ENCODE data around the gene ATP6V0E1. TPM values are rescaled to one million over a fixed set of nuclear protein-coding genes. Genes with fewer than 3 reads are reported as not detected.
A peak's percentile ranks its signal among the peaks of the same experiment; 100 is the strongest.
"Not testable (repeated sequence)": the region's sequence is repeated elsewhere in the genome, so short reads cannot be mapped to it uniquely, and the experiment has no call there.

Gene ATP6V0E1
- polyA plus RNA-seq, 1 donor = 82.6 TPM

DNA sequence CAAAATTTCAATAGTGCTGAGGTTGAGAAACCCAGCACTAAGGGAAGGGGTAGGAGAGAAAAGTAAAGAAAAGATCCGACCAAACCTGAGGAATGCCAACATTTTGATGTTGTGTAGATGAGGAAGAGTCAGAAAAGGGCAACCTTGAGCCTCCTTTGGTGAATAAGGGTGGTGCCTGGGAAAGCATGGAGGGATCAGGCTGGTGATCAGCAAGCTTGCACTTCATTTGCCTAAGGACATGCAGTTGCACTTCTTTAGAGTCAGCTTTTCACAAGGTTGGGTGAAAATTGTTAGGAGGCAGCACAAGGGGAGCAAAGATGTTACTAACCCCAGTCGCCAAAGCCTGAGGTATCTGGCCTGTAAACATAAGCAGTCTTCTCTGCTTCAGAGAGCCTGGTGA lies 20.4 kb downstream of the ATP6V0E1 start:
- DNase-seq = no peak

DNA sequence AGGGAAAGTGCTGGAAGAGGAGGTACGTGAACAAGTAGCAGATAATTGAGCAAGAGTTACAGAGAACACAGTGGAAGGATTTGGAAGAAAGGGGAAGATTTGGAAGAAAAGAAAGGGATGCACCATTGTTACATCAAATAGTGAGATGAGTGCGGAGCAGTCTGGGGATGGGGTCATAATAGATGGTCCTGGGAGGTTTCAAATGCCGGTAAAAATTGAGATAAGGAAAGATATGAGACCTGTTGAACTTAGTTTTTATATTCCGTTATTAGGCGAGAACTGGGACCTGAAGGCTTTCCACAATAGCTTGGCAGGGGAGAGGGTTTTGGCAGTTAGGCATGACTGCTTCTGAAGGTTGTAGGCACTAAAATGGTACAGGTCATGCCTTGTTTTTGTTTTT lies 20.9 kb downstream of the ATP6V0E1 start:
- DNase-seq = no peak

DNA sequence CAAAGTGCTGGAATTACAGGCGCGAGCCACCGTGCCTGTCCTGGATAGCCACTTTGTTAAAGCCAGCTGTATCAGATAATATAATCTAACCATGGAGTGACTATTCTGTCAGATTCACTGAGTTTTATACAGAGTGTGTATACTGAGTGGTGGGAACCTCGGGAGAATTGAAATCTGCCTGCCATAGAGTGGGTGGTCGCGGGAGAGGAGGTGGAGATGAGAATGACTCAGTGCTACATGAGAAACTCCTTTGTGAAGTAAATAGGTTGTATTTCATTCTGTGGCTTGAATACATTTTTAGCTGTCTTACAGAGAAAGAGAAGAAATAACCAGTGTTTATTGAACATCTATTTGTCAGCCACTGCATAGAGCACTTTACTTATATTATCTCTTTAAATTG lies 26.4 kb downstream of the ATP6V0E1 start:
- DNase-seq = no peak

DNA sequence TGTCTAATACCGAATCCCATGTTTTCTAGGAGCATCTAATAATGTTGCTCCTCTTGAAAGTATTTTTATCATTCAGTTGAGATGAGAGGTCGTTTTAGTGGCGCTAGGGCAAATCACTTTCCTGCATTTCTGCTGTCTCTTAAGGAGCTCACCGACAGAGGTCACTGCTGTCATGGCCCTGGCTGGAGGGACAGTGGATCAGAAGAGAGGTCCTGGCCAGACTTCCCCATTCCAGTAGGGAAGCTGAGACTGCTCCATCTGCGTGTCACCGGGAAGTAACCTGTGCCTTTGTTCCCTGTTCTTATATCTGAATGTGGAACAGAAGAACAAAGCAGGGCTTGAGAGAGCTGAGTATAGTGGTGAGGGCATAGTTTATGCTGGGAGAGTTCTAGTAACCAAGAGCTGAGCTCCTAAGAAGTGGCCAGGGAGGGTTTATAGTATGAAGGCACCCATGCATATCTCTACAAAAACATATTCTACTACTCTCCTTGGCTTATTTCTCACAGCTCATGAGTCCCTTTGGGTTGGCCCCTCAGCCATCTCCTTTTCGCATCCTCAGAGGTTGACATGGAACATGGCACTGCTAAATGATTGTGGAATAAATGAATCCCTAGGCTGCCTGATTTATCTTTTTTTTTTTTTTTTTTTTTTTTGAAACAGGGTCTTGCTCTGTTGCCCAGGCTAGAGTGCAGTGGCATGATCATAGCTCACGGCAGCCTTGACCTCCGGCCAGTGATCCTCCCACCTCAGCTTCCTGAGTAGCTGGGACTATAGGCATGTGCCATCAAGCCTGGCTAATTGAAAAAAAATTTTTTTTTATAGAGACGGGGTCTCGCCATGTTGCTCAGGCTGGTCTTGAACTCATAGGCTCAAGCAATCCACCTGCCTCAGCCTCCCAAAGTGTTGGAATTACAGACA lies 27.2 kb downstream of the ATP6V0E1 start:
- no peak for DNase-seq

DNA sequence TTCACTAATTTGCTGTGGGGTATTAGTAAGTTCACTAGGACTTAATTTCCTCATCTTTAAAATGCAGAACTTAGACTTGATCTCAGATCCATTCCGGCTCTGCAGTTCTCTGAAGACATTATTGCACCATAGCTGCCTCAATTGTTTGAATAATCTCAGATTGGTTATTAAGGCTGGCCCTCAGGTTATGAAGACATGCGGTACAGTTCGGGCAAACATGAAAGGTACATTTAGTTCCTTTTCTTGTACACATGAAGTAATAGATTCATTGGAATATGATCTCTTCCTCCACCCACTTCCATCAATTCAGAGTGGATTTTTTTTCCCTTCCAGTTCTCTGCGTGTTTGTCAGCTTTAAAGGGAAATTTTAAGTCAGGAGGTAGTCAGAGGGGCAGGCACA lies 28.0 kb downstream of the ATP6V0E1 start:
- no peak for DNase-seq

DNA sequence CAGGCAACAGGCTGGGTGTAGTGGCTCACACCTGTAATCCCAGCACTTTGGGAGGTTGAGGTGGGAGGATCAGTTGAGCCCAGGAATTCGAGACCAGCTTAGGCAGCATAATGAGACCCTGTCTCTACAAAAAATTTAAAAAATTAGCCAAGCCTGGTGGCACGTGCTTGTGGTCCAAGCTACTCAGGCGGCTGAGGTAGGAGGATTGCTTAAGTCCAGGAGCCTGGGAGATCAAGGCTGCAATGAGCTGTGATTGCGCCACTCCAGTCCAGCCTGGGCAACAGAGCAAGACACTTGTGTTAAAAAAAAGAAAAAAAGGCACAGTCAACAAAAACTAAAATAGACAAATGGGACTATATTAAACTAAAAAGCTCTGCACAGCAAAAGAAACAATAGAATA lies 29.3 kb downstream of the ATP6V0E1 start:
- DNase-seq = no peak

DNA sequence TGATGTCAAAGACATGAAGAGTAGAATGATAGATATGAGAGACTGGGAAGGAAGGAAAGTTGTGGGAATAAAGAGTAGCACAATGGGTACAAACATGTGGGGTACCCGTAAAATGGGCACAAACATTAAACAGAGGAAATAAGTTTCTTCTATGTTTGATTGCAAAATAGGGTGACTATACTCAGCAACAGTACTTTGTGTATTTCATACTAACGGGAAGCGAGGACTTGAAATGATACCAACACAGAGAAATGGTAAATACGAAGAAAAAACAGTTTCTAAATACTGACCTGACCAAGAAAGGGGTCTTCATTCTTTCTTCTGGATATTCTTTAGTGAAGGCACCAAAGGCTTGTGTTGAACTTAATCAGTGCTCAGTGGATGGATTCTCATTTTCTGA lies 31.1 kb downstream of the ATP6V0E1 start:
- DNase-seq = no peak

DNA sequence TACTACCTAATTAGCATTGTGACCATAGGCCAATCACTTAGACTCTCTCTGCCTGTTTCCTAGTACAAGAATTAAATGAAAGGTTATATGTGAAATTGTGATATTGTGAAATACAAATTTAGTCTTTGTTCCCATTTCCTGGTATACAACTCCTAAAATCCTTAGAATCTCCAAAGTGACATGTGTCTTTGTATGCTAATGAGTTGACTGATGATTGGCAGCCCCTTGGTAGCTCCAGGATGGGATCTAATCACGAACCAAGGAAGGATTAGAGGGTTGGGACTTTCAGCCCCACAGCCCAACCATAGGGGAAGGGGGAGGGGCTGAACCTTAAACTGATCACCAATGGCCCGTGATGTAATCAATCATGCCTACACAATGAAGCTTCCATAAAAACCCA lies 31.6 kb downstream of the ATP6V0E1 start:
- DNase-seq = no peak

DNA sequence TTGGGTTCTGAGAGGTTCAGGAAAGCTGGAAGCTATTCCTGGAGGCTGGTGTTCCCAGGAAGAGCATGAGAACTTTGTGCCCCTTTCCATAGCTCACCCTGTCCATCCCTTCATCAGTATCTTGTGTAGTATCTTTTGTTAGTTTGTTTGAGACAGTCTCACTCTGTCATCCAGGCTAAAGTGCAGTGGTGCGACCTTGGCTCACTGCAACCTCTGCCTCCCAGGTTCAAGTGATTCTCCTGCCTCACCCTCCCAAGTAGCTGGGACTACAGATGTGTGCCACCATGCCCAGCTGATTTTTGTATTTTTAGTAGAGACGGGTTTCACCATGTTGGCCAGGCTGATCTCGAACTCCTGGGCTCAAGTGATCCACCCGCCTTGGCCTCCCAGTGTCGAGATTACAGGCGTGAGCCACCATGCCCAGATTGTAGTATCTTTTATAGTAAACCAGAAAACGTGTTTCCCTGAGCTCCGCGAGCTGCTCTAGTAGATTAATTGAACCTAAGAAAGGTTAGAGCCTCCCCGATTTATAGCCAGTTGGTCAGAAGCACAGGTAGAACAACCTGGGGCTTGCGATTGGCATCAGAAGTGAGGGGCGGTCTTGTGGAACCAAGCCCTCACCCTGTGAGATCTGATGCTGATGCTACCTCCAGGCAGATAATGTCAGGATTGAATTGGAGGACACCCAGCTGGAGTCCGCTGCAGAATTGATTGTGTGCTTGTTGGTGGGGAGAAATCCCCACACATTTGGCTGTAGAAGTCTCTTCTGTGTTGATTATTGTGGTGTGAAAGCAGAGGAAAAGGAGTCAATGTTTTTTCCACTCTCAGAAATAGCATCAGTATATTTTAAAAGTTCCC lies 32.3 kb downstream of the ATP6V0E1 start:
- DNase-seq = no peak

DNA sequence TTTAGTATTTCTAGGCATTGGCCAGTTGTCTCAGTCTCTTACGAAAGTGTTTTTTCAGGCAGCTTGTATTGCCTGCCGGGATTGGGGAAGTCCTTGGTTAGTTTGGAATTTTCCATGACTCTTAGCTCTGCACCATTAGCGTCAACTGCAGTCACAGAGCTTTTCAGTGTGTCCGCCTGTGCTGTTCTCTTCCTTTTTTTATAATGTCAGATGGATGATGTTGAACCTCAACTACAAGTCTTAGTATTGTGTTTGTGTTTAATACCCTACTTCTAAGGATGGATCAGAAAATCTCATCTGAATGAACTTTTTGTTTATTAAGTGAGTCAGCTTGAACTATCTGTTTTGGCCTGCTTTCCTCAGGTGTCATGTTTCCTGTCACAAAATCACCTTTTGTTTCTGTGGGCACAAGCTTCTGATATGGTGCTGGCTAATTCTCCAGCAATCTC lies 33.1 kb downstream of the ATP6V0E1 start:
- peak; percentile 46 for DNase-seq

DNA sequence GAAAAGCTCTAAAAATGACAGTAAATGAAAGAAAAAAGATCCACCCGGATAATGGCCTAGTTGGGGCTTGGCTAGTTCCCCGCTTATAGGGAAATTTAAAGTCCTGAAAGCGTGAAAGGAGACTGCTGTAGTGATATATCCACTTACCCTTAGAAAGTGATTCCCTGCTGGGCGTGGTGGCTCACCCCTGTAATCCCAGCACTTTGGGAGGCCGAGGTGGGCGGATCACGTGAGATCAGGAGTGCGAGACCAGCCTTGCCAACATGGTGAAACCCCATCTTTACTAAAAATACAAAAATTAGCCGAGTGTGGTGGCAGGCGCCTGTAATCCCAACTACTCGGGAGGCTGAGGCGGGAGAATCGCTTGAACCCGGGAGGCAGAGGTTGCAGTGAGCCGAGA lies 33.5 kb downstream of the ATP6V0E1 start:
- DNase-seq = not testable (repeated sequence)

DNA sequence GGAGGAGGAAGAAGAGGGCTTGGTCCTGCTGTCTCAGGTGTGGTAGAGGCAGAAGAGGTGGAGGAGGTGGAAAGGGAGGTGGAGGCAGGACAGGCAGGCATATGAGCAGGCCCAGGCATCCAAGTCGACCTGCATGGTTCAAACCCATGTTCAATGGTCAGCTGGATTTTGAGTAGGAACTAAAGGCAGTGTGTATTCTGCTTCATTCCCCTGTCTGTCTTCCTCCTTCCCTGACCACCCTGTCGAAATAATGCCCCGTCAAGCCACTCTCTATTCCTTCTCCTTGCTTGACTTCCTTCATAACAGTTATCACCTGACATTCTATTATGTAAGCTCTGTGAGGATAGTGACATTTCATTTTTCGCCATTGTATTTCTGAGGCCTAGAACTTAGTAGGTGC lies 34.8 kb downstream of the ATP6V0E1 start:
- no peak for DNase-seq

DNA sequence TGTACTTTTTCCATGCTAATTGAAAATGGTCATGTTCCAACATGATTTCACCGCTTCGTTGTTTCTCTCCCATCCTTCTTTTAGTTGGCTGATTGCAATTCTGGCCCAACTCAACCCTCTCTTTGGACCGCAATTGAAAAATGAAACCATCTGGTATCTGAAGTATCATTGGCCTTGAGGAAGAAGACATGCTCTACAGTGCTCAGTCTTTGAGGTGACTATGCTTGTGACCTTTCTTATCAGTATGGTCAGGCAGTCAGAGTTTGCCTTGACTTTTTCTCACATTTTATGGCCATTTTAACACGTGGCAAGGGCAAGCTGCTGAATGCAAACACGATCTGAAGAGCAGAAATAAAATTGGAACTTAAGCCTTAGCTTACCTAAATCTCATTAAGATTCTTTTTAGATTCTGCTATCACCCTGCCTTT lies 36.6 kb downstream of the ATP6V0E1 start:
- DNase-seq = no peak

DNA sequence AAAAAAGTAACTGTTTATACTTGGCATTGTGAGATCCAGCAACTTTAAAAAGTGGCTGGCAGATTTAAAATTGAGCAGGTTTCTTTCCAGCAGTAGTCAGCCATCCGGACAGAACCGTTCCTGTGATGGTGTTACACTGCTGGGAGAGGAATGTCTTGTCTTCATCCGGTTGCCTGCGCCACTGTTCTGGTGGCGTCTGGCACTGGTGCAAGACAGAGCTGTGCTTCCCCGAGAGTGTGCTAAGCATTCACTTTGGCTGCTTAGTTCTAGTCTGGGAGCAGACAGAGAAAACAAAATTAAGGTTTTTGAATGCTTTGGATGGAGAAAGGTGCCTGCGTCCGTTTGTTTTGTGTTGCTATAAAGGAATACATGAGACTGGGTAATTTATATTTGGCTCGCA lies 37.1 kb downstream of the ATP6V0E1 start:
- DNase-seq = no peak

DNA sequence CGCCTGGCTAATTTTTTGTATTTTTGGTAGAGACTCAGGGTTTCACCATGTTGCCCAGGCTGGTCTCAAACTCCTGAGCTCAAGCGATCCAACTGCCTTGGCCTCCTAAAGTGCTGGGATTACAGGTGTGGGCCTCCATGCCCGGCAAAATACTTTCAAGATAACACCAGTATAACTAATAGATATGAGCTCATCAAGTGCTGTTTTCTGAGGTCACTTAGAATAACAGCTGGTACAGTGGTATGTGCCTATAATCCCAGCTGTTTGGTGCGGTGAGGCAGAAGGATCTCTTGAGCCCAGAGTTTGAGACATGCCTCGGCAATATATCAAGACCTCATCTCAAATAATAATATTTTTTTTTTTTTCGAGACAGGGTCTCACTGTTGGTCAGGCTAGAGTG lies 42.1 kb downstream of the ATP6V0E1 start:
- DNase-seq = no peak

DNA sequence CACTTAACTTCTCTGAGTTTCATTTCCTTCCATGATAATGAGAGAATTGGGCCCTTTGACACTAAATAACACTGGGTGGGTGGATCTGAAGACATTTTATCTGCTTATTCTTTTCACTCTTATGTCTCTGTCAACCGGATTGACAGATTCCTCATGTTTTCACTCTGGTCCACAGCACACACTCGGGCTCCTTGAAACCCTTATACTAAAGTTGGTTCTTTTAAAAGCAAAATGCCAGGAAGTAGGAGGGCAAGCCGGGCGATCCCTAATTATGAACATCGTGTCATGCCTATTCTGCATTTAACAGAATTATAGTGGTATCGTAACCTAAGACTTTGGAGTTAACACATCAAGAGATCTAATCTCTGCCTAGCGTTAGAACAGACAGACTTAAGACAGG lies 44.3 kb downstream of the ATP6V0E1 start:
- DNase-seq = no peak

DNA sequence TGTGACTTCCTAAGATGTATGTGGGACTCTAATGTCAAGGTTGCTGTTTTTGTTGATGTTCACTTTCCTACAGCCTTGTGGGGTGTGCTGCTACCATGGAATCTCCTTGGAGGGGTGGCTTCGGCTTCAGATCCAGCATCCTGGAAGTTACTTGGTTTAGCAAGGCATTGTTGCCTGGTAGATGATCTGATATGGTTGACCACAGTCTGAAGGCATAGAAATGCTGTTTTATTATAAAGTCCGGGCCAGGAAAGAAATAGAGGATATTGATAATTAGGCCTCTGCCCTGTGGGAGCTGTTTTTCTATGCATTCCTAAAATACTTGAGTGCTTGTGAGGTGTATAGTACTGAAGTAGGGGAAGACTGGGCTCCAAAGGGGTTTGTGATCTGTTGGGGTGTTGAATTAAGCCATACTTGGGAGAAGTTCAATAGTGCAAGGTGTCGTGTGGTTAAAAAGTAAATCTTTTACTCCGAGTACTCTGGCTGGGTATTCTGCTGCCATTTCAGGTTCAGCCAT lies 45.3 kb downstream of the ATP6V0E1 start:
- no peak for DNase-seq

DNA sequence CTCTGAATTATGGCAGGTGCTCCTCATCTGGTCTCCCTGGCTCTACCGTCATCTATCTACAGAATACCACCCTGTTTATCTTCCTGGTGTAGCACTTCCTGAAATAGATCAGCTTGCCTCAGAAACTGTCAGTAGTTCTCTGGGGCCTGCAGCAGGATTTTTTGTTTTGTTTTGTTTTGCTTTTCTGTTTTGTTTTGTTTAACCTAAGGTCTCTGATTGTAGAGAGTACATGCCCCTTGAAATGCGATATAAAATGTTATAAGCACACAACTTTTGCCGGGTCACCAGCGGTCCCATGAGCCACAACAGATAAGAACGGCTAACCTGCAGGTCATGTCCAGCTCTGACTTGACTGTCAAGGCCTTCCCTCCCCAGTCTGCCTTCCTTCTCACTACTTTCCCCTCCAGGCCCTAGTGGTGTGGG lies 45.9 kb downstream of the ATP6V0E1 start:
- no peak for DNase-seq

DNA sequence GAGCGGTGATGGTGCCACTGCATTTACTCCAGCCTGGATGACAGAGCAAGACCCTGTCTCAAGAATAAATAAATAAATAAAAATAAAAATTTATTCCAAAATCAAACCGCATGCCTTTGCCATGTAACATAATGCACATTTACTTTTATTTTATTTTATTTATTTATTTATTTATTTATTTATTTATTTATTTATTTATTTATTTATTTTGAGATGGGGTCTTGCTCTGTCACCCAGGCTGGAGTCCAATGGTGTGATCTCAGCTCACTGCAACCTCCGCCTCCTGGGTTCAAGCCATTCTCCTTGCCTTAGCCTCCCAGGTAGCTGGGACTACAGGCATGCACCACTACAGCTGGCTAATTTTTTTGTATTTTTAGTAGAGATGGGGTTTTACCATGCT lies 48.5 kb downstream of the ATP6V0E1 start:
- not testable (repeated sequence) for DNase-seq

DNA sequence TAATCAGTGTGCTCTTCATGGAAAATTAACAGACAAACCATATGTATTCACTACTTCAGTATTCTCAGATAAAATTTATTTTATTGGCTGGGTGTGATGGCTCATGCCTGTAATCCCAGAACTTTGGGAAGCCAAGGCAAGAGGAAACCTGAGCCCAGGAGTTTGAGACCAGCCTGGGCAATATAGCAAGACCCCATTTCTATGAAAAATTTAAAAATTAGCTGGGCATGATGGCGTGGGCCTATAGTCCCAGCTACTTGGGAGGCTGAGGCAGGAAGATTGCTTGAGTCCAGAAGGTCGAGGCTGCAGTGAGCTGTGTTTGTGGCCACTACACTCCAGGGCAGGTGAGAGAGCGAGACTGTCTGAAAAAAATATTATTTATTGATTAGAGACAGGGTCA lies 49.2 kb downstream of the ATP6V0E1 start:
- DNase-seq = no peak

DNA sequence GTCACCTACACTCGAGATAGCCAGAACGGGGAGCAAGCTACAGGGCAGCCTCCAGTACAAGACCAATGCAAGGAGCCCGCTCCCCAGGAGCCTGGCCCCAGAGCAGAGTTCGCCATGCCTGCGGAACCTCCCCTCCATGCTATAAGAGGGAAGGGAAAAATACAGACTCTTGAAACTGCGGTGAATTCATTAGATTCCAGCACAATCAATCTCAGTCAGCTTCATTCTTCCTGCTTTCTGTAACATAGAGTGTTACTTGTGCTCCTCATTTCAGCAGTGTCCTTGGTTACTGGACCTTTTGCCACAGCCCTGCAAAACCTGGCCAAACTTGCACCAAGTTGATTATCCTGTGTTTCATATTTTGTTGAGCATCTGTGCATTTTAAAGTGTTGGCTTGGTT lies 50.4 kb downstream of the ATP6V0E1 start:
- no peak for DNase-seq

DNA sequence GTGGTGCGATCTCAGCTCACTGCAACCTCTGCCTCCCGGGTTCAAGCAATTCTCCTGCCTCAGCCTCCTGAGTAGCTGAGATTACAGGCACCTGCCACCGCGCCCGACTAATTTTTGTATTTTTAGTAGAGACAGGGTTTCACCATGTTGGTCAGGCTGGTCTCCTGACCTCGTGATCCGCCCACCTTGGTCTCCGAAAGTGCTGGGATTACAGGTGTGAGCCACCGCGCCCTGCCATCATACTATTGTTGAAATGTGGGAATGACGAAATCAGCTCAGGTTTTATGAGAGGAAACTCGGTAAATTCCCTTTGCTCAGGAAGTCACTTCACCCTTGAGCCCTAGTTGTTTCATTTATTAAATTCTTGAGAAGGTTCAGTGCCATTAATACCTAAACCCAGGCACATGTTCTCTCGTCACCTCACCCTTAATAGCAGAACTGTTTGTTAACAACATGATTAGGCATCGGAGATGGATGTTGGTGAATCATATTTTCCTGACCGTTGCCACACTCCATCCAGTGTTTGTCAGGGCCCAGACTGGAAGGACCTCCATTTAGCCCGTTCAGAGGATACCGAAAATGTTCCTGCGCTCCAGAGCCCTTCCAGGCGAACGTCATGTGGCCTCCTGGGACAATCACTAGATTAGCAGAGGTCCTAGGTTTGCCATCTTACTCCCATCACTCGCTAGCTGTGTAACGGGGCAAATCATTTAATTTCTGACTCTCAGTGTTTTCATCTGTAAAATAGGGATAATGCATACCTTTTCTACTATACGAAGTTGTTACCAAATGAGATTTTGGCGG lies 52.5 kb downstream of the ATP6V0E1 start:
- DNase-seq = no peak

Measured in hindlimb muscle (tissue), 1 donor.